ENCODE data around the gene MYH15.

DNA sequence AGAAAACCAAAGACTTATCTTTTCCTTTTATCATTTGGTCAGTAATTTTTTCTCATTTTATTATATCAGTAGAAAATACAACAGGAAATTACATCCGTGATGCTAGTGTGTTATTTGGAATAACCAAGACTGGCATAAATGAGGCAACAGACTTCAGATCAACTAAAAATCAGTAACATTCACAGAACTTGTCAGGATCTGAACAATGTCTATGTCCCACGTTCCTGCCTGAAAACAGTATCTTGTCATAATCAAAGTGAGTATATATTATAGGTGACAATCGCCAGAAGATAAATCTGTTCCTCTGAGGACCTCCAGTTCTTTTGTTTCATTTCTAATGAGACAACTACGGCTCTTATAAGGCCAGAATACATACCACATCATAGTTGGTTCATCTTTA lies 41.8 kb downstream of the MYH15 start:
- TF ChIP-seq EP300 (IDR thresholded peaks at IDR 0.05; ENCODE audit: borderline replicate concordance in 1 of 2, low read depth in 2 of 2, low read length in 2 of 2) (no peak), CTCF (IDR thresholded peaks at IDR 0.05; ENCODE audit: control extremely low read depth in 1 of 3, insufficient read depth in 1 of 3, low read depth in 1 of 3, low read length in 3 of 3) (no peak), HDAC6 (IDR thresholded peaks at IDR 0.05; ENCODE audit: low read depth, low read length) (no peak), POLR2A (IDR thresholded peaks at IDR 0.05; ENCODE audit: control extremely low read depth in 1 of 2, low read depth in 2 of 2, low read length in 2 of 2) (no peak)
- TF ChIP-seq, protein P1, sequence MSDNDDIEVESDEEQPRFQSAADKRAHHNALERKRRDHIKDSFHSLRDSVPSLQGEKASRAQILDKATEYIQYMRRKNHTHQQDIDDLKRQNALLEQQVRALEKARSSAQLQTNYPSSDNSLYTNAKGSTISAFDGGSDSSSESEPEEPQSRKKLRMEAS (IDR thresholded peaks at IDR 0.05), result no peak
